GM12892 (cell line): ENCODE measurements around the gene SDR42E2.

Experiments
- POLR2A ChIP-seq: IDR thresholded peaks from 2 replicates; pipeline ENCODE4 v1.6.1; 2011; ENCODE audit warnings: low read depth, low read length, control low read depth
- POLR2AphosphoS5 ChIP-seq: IDR thresholded peaks from 2 replicates; pipeline ENCODE4 v1.6.1; 2011; ENCODE audit warnings: low read depth, low read length, control low read depth

- TF ChIP-seq POLR2A (no peak), POLR2AphosphoS5 (no peak)
These were observed 73.8 kb downstream of the SDR42E2 start for GRCh38 chr16:22235839-22236745.
